ENCODE data around the gene SMCO4.

The SMCO4 gene

GRCh38 chr11:93504110-93505095 is 38.8 kb downstream of the SMCO4 start:
- DNase-seq (ENCODE audit: low read depth in 2 of 2), result no peak

GRCh38 chr11:93501856-93502255 is 41.3 kb downstream of the SMCO4 start:
- no peak for DNase-seq (ENCODE audit: low read depth in 2 of 2)

GRCh38 chr11:93500759-93501158 is 42.4 kb downstream of the SMCO4 start:
- DNase-seq (ENCODE audit: low read depth in 2 of 2), result no peak

- no peak for DNase-seq (ENCODE audit: low read depth in 2 of 2)
These were observed 44.5 kb downstream of the SMCO4 start for GRCh38 chr11:93498641-93499040.

GRCh38 chr11:93498161-93498560 is 45.0 kb downstream of the SMCO4 start:
- DNase-seq (ENCODE audit: low read depth in 2 of 2), result no peak

GRCh38 chr11:93497596-93497995 is 45.6 kb downstream of the SMCO4 start:
- no peak for DNase-seq (ENCODE audit: low read depth in 2 of 2)

GRCh38 chr11:93494357-93494756 is 48.8 kb downstream of the SMCO4 start:
- DNase-seq (ENCODE audit: low read depth in 2 of 2), result no peak

- no peak for DNase-seq (ENCODE audit: low read depth in 2 of 2)
These were observed 49.8 kb downstream of the SMCO4 start for GRCh38 chr11:93493252-93493897.

GRCh38 chr11:93492464-93493251 is 50.5 kb downstream of the SMCO4 start:
- DNase-seq (ENCODE audit: low read depth in 2 of 2), result no peak

GRCh38 chr11:93491973-93492372 is 51.2 kb downstream of the SMCO4 start:
- DNase-seq (ENCODE audit: low read depth in 2 of 2), result no peak

GRCh38 chr11:93490996-93491618 is 52.1 kb downstream of the SMCO4 start:
- no peak for DNase-seq (ENCODE audit: low read depth in 2 of 2)

GRCh38 chr11:93489841-93490240 is 53.4 kb downstream of the SMCO4 start:
- DNase-seq (ENCODE audit: low read depth in 2 of 2), result no peak

GRCh38 chr11:93487032-93487483 is 56.1 kb downstream of the SMCO4 start:
- no peak for DNase-seq (ENCODE audit: low read depth in 2 of 2)

- DNase-seq (ENCODE audit: low read depth in 2 of 2), result no peak
These were observed 57.2 kb downstream of the SMCO4 start for GRCh38 chr11:93485983-93486382.

GRCh38 chr11:93484716-93485115 is 58.5 kb downstream of the SMCO4 start:
- no peak for DNase-seq (ENCODE audit: low read depth in 2 of 2)

GRCh38 chr11:93482556-93482955 is 60.6 kb downstream of the SMCO4 start:
- DNase-seq (ENCODE audit: low read depth in 2 of 2), result no peak

- DNase-seq (ENCODE audit: low read depth in 2 of 2), result no peak
These were observed 61.5 kb downstream of the SMCO4 start for GRCh38 chr11:93481696-93482095.

GRCh38 chr11:93481279-93481678 is 61.9 kb downstream of the SMCO4 start:
- no peak for DNase-seq (ENCODE audit: low read depth in 2 of 2)

GRCh38 chr11:93480756-93481155 is 62.4 kb downstream of the SMCO4 start:
- no peak for DNase-seq (ENCODE audit: low read depth in 2 of 2)

GRCh38 chr11:93480256-93480655 is 62.9 kb downstream of the SMCO4 start:
- no peak for DNase-seq (ENCODE audit: low read depth in 2 of 2)

- no peak for DNase-seq (ENCODE audit: low read depth in 2 of 2)
These were observed 64.3 kb downstream of the SMCO4 start for GRCh38 chr11:93478841-93479240.

All from stimulated activated CD4-positive, alpha-beta T cell treated with anti-CD3 and anti-CD28 coated beads, Interleukin-15, amount 100 ng/mL, for 48 hours (primary cell).